Thymus (tissue), 11 donors: Measurements from ENCODE around the gene SPOCK1. TPM values are rescaled to one million over a fixed set of nuclear protein-coding genes. Genes with fewer than 3 reads are reported as not detected.

ENCODE experiments used
- DNase-seq, 9 donors: peaks; one replicate each; pipeline ENCODE4 v3.0.0-alpha.2; 2013; ENCODE audit warnings: low spot score in 9 of 9, low read depth in 6 of 9, missing footprints in 1 of 9
- H3K27ac ChIP-seq, 2 donors: one replicate each; pipeline ENCODE4 v1.5.1; 2013; ENCODE audit warnings: control low read depth in 1 of 2, low read depth in 1 of 2, low read length in 1 of 2, mild to moderate bottlenecking in 1 of 2, moderate library complexity in 1 of 2
- H3K27me3 ChIP-seq, 2 donors: one replicate each; pipeline ENCODE4 v1.5.1; 2013; ENCODE audit warnings: low read length in 1 of 2; ENCODE audit not compliant: control insufficient read depth in 2 of 2, insufficient read depth in 1 of 2
- H3K36me3 ChIP-seq, 2 donors: one replicate each; pipeline ENCODE4 v1.5.1; 2013; ENCODE audit warnings: low read length in 1 of 2, mild to moderate bottlenecking in 1 of 2, moderate library complexity in 1 of 2; ENCODE audit not compliant: control insufficient read depth in 2 of 2, insufficient read depth in 2 of 2
- H3K4me1 ChIP-seq, 2 donors: one replicate each; pipeline ENCODE4 v1.5.1; 2013; ENCODE audit warnings: low read length in 2 of 2; ENCODE audit not compliant: control insufficient read depth in 2 of 2, insufficient read depth in 2 of 2
- H3K4me3 ChIP-seq, 2 donors: one replicate each; pipeline ENCODE4 v1.5.1; 2013; ENCODE audit warnings: low read length in 2 of 2, control low read depth in 1 of 2, mild to moderate bottlenecking in 1 of 2
- H3K9me3 ChIP-seq, 2 donors: one replicate each; pipeline ENCODE4 v1.5.1; 2013; ENCODE audit warnings: low read length in 1 of 2, mild to moderate bottlenecking in 1 of 2; ENCODE audit not compliant: control insufficient read depth in 2 of 2, insufficient read depth in 1 of 2
- WGBS: extraction: QIAGEN DNeasy Blood & Tissue Kit; methylation state at CpG from one replicate; pipeline ENCODE4 v1.1.7; 2013; 5-methylcytosine and 5-hydroxymethylcytosine counted together
- polyA plus RNA-seq: library from polyadenylated mRNA; stranded (reverse); fragments of 200-250 nt; gene quantifications from one replicate; pipeline ENCODE4 v1.2.3, GENCODE V29; 2013
- total RNA-seq: library from RNA; stranded (reverse); fragments of 120-200 nt; gene quantifications from one replicate; pipeline ENCODE4 v1.2.4, GENCODE V29; 2013
- donor health status: healthy.

The SPOCK1 gene
- total and polyA plus RNA-seq, 2 donors, result 3.7 to 8.6 TPM

GRCh38 chr5:137014731-137015130 lies 484.4 kb downstream of the SPOCK1 start:
- Histone ChIP-seq H3K36me3 (no peaks in the 10 kb centered on the region), H3K27me3 (no peaks in the 10 kb centered on the region), H3K27ac (no peak overlapping the region), H3K4me3 (no peak overlapping the region), H3K4me1 (no peaks in the 10 kb centered on the region), H3K9me3 (no peaks in the 10 kb centered on the region)
- no peak for DNase-seq
- 75% methylated on average over 3 of the region's 3 CpGs for WGBS

- H3K27me3 ChIP-seq, result no peaks in the 10 kb centered on the region
- no peaks in the 10 kb centered on the region for H3K9me3 ChIP-seq
- no peaks in the 10 kb centered on the region for H3K36me3 ChIP-seq
- WGBS, result 63% methylated on average over 3 of the region's 3 CpGs
- no peak overlapping the region for H3K4me3 ChIP-seq
- H3K27ac ChIP-seq, result no peak overlapping the region
- DNase-seq, result no peak
- H3K4me1 ChIP-seq, result no peaks in the 10 kb centered on the region
Measured at GRCh38 chr5:137010226-137010625, 488.9 kb downstream of the SPOCK1 start.

DNA sequence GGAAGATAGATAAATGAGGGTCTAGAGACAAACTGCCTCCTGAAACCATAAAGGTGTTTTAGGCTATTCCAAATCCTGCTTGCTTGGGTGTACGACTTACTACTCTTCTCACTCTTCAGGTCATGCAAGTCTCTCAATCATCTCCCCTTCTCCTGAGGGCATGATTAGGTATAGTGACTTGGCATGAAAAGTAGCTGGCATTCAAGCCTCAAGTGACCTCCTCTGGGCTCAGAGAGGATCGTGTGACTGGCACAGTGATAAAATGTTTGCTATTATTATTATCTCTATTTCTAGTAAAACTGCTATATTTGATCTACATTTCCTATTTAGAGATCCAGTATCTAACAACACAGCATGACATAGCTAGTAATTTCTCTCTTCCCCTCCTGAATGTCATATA lies 494.8 kb downstream of the SPOCK1 start:
- Histone ChIP-seq H3K4me3 (no peak overlapping the region), H3K4me1 (no peaks in the 10 kb centered on the region), H3K36me3 (no peaks in the 10 kb centered on the region), H3K27me3 (no peaks in the 10 kb centered on the region), H3K27ac (no peak overlapping the region), H3K9me3 (no peaks in the 10 kb centered on the region)
- no peak for DNase-seq
- 92% methylated on average over 2 of the region's 2 CpGs for WGBS

DNA sequence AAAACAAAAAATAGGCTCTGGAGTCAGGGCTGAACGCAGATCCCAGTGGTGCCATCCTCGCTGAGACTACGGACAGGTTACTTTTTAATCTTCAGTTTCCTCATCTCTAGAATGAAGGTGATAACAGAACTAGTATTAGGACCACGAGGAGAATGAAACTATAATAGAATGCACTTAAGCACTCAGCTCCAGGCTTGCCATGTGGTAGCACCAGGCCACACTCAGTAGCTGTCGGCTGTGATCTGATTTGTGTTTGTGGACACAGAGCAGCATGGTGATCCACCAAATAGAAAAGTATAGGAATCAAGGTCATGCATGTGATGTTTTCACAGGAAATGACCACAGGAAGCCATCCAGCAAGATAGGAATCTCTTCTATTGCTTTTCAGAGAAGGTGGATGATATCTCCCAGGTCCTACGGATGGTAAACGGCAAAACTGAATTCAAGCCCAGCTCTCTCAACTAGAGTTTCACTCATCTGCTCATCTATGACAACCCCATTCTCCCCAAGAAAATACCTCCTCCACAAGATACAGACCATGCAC lies 498.0 kb downstream of the SPOCK1 start:
- H3K36me3 ChIP-seq, result no peaks in the 10 kb centered on the region
- no peaks in the 10 kb centered on the region for H3K4me1 ChIP-seq
- H3K9me3 ChIP-seq, result no peaks in the 10 kb centered on the region
- DNase-seq, result no peak
- 86% methylated on average over 7 of the region's 7 CpGs for WGBS
- no peaks in the 10 kb centered on the region for H3K27me3 ChIP-seq
- no peak overlapping the region for H3K4me3 ChIP-seq
- H3K27ac ChIP-seq, result no peak overlapping the region

DNA sequence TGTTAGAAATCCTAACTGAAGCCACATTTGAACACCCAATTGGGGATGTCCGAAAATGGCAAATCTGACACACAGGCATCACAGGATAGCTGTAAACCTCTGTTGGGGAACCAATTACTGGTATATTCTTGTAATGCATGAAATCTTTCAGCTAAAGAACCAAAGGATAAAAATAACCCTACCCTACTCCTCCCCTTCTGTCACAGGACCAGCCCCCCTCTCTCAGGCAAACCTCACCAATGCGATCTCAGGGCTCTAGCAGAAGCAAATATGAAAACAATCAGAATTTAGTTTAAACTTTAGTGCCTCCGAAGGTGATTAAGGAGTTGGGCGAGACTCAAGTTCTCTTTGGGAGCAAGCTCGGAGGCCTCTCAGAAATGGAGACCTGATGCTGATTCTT lies 499.3 kb downstream of the SPOCK1 start:
- WGBS, result 94% methylated on average over 5 of the region's 5 CpGs
- no peak for DNase-seq
- H3K4me1 ChIP-seq, result no peaks in the 10 kb centered on the region
- no peaks in the 10 kb centered on the region for H3K27me3 ChIP-seq
- H3K27ac ChIP-seq, result no peak overlapping the region
- H3K36me3 ChIP-seq, result no peaks in the 10 kb centered on the region
- no peak overlapping the region for H3K4me3 ChIP-seq
- no peaks in the 10 kb centered on the region for H3K9me3 ChIP-seq

- no peak for DNase-seq
- Histone ChIP-seq H3K4me1 (no peaks in the 10 kb centered on the region), H3K36me3 (no peaks in the 10 kb centered on the region), H3K27me3 (no peaks in the 10 kb centered on the region), H3K9me3 (no peaks in the 10 kb centered on the region), H3K27ac (no peak overlapping the region), H3K4me3 (no peak overlapping the region)
- WGBS, result 92% methylated on average over 6 of the region's 6 CpGs
Measured at GRCh38 chr5:136998854-136999357, 500.2 kb downstream of the SPOCK1 start.

DNA sequence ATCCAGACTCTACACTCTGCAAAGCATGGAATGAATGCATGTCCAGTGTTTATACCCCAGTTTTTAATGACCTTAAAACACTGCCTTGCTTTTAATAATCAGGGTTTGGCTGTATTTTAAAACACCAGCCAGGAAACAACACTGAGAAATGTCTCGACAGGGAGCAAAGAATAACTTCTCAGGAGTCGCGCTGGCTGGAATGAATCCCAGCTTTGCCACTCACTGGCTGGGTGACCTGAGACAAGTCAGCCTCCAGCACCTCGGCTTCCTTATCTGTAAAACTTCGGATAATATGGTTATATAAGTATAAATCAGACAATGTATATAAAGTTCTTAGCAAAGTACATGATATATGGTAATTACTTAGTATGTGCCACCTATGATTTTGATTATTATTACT lies 505.0 kb downstream of the SPOCK1 start:
- Histone ChIP-seq H3K36me3 (no peaks in the 10 kb centered on the region), H3K4me1 (no peaks in the 10 kb centered on the region), H3K27ac (no peak overlapping the region), H3K27me3 (no peaks in the 10 kb centered on the region), H3K4me3 (no peak overlapping the region), H3K9me3 (no peaks in the 10 kb centered on the region)
- DNase-seq, result no peak
- WGBS, result 92% methylated on average over 5 of the region's 5 CpGs

DNA sequence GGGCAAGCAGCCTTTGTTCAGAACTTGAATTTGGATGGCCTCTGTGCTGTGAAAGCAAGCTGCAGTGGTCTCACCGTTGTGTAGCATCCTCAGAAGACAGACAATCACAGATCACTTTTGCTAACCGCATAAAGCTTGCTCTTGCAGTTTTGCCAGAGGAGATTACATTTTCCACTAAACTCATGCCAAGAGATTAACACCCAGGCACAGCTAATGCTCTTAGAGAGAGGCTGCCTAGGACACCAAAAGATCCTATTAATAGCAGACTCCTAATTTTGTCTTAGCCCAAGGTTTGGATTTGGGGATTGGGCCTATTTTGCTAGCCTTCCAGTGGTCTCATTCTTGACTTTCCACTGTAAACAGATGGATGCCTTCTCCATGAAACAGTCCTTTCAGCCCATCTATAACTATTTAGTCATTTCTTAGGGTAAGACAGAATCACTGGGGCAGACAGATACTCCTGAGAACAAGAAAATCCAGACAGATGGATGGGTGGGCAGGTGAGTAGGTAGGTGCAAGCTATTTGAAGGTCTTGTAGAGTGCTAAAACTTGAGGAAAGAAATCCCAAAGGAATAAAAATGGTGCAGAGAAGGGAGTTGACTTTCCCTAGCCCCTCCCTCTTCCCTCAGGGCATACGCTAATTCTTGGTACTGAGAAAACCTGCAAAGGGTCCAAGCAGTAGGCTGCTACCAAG lies 506.2 kb downstream of the SPOCK1 start:
- Histone ChIP-seq H3K4me1 (no peaks in the 10 kb centered on the region), H3K4me3 (no peak overlapping the region), H3K9me3 (no peaks in the 10 kb centered on the region), H3K27ac (no peak overlapping the region), H3K36me3 (no peaks in the 10 kb centered on the region), H3K27me3 (no peaks in the 10 kb centered on the region)
- WGBS, result 88% methylated on average over 3 of the region's 3 CpGs
- DNase-seq, result no peak

DNA sequence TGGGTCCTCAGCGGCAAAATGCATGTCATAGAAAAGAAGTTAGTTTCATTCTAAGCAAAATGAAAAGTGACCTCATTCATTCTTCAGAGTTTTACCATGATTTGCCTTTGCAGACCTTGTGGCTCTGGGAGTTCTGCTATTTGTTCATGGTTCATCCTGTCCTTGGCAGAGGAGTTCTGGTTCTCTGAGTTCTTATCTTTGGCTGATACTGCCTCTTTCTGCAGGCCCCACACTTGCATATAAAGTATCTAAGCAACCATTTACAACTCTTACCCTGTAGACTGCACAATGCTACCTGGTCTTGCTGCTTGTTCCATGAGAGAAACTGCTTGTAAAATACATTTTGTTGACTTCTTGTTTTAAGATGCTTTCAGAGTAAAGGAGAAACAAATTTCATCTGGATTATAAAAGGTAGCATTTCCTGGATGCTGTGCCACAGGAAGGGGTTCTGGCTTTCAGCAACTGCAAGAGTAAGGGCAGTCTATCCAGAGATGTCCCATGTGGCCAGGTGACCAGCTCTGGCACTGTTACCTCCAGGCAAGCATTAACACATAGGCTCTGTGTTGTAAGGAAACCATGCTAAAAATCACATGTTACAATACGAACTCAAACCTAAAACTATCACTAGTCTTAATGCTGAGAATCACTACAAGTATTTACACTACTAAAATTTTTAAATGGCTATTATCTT lies 513.2 kb downstream of the SPOCK1 start:
- Histone ChIP-seq H3K27ac (no peak overlapping the region), H3K9me3 (no peaks in the 10 kb centered on the region), H3K27me3 (no peaks in the 10 kb centered on the region), H3K4me1 (no peaks in the 10 kb centered on the region), H3K36me3 (no peaks in the 10 kb centered on the region), H3K4me3 (no peak overlapping the region)
- 94% methylated on average over 2 of the region's 2 CpGs for WGBS
- no peak for DNase-seq
